ENCODE measurements around the gene NGDN.

DNA sequence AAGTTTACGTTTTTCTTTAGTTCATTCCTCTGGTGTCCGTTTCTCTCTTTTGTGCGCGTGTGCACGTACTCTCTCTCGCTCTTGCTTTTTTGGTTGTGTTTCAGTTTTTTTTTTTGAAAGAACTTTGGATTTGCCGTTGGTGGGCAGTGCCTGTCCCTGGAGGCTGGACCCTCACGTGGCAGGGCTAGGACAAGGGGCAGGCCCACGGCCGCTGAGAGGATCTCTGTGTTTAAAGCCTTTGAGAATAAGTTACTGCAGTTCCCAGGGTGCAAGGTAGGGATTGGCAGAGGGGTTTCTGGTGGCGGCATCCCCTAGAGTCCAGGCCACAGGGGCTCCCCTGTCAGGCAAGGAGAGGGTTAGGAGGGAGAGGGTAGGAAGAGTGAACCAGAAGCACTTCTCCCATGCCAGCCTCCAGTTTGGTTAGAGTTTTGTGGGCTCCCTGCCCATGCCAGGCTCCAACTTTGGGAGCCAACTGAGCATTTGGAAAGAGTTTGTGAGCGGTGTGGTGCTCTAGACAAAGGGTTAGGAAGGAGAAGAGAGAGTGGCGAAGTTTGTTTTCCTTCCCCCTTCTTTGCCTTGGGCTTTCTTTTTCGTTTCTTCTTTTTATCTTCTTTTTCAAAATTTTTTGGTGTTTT lies 51.5 kb downstream of the NGDN start:
- TF ChIP-seq, protein P1, sequence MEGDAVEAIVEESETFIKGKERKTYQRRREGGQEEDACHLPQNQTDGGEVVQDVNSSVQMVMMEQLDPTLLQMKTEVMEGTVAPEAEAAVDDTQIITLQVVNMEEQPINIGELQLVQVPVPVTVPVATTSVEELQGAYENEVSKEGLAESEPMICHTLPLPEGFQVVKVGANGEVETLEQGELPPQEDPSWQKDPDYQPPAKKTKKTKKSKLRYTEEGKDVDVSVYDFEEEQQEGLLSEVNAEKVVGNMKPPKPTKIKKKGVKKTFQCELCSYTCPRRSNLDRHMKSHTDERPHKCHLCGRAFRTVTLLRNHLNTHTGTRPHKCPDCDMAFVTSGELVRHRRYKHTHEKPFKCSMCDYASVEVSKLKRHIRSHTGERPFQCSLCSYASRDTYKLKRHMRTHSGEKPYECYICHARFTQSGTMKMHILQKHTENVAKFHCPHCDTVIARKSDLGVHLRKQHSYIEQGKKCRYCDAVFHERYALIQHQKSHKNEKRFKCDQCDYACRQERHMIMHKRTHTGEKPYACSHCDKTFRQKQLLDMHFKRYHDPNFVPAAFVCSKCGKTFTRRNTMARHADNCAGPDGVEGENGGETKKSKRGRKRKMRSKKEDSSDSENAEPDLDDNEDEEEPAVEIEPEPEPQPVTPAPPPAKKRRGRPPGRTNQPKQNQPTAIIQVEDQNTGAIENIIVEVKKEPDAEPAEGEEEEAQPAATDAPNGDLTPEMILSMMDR (IDR thresholded peaks at IDR 0.05; ENCODE audit: insufficient read depth, low read length): no peak
- TF ChIP-seq, protein P2, sequence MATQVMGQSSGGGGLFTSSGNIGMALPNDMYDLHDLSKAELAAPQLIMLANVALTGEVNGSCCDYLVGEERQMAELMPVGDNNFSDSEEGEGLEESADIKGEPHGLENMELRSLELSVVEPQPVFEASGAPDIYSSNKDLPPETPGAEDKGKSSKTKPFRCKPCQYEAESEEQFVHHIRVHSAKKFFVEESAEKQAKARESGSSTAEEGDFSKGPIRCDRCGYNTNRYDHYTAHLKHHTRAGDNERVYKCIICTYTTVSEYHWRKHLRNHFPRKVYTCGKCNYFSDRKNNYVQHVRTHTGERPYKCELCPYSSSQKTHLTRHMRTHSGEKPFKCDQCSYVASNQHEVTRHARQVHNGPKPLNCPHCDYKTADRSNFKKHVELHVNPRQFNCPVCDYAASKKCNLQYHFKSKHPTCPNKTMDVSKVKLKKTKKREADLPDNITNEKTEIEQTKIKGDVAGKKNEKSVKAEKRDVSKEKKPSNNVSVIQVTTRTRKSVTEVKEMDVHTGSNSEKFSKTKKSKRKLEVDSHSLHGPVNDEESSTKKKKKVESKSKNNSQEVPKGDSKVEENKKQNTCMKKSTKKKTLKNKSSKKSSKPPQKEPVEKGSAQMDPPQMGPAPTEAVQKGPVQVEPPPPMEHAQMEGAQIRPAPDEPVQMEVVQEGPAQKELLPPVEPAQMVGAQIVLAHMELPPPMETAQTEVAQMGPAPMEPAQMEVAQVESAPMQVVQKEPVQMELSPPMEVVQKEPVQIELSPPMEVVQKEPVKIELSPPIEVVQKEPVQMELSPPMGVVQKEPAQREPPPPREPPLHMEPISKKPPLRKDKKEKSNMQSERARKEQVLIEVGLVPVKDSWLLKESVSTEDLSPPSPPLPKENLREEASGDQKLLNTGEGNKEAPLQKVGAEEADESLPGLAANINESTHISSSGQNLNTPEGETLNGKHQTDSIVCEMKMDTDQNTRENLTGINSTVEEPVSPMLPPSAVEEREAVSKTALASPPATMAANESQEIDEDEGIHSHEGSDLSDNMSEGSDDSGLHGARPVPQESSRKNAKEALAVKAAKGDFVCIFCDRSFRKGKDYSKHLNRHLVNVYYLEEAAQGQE (IDR thresholded peaks at IDR 0.05; ENCODE audit: insufficient replicate concordance, low read depth): no peak

All from HL-60 (cell line).